HG03469 (cell line): ENCODE data around the gene MYF5.

Experiments used
- ATAC-seq: cut with Tn5 transposase; IDR thresholded peaks from one replicate; pipeline ENCODE4 v1.9.1; 2021; ENCODE audit warnings: mild to moderate bottlenecking, moderate library complexity, moderate number of reproducible peaks; ENCODE audit not compliant: unreplicated experiment

The MYF5 gene

DNA sequence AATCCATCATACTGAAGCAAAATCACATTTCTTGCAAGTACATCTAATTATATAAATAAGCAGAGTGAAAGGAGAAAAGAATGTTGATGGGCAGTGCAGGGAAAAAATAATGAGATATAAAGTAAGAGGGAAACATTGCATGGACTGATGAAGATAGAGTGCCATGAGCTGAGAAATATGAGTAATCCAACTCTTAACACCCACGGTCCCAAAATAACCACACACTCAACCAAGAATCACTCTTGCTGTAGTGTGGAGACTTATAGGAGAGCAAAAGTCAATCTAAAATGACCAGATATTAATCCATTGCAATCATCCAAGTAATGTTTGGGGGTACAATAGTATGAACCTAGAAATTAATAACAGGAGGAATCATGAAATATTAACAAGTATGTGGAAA is 40.2 kb downstream of the MYF5 start:
- peak; percentile 96 for ATAC-seq

DNA sequence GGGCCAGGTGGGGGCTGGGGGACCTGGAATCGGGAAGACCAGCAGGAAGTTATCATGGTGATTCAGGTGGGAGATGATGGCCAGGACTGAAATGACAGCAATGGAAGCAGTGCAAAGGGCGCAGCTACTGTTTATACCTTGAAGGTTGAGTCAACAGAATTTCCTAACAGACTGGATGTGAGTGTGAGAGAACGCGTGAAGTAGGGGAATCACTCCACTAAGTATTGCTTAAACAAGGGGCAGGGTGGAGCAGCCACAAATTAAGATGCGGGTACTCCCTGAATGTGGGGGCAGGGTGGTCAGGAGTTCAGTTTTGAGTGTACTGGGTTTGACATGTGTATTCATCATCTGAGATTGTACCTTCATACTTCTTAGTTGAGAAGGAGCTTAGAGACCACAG is 45.1 kb downstream of the MYF5 start:
- no peak for ATAC-seq

DNA sequence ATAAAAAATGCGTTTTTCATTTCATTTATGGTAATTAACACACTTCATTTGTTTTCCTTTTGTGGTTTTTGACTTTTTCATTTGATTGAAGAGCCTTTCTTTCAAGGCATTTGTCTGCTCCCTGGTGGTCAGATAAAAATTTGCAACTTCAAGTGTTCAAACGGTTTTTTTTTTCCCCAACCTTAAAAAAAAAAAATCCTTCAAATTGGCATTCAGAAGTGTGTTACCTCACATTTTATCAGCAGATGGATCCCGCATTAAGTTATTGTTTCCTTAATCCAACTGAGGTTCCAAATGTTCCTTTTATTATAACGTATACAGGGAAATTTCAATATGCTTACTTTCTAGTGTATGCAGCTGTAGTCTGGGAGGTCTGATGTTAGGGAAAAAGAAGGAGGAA is 47.2 kb downstream of the MYF5 start:
- peak; percentile 41 for ATAC-seq

DNA sequence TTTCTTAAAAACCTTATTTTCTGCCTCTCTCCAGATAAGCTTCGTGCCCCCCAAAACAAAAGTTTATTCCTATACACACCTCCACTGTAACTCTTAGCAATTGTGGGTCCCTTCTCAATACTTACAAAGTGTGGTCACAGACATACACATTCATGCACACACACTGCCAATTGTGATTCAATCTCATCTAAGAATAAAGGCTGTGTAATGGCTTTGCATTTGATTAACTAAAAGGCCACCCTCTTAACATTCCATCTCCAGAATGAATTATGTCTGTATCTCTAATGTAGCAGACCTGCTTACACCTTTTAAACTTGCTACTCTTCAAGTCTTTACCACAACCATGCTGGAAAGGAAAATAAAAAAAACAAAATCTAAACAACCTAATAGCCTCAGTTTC is 49.5 kb downstream of the MYF5 start:
- no peak for ATAC-seq

DNA sequence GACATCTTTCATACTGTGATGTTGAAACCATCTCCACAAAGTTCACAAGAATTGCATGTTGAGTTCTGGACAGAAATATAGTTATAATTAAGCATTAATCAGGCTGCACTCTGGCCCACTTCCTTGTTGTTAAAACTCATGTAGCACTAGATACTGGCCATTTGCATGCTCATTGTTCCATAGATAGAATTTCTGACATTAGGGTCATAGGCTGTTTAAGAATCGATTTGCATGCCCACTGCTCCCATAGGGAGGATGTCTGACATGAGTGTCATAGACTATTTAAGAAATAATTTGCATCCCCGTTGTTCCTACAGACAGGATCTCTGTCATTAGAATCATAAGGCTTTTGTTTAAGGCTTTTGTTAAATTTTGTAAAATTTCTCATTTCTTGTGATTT is 50.2 kb downstream of the MYF5 start:
- ATAC-seq, result peak; percentile 92
